ENCODE results near the gene MRGPRE. TPM values are rescaled to one million over a fixed set of nuclear protein-coding genes. Genes with fewer than 3 reads are reported as not detected.

MRGPRE gene
- total RNA-seq, 4 donors from 2014 or later = 0.50 TPM; not detected in 3

GRCh38 chr11:3177931-3178330 lies 54.3 kb downstream of the MRGPRE start:
- intact Hi-C loops (cut with DNase I) = no loop called here
- Histone ChIP-seq H3K4me1 (no peaks in the 10 kb centered on the region), H3K36me3 (no peaks in the 10 kb centered on the region), H3K27me3 (peaks cover 0 to 7% (median 0%) of the 10 kb centered on the region in 4 donors), H3K9me3 (peaks cover 0 to 9% (median 0%) of the 10 kb centered on the region in 3 donors), H3K27ac (no peak overlapping the region), H3K4me3 (no peak overlapping the region)
- TF ChIP-seq POLR2A (IDR thresholded peaks at IDR 0.05) = no peak
- no peak for TF ChIP-seq CTCF (IDR thresholded peaks at IDR 0.05)
- DNase-seq = no peak
- 60 to 82% methylated on average over 2 of the region's 2 CpGs for WGBS, 2 donors

Other genes starting within 250 kb of the MRGPRE start
- 100 to 1,000 TPM; 108 to 140 (median 121) TPM for gene NAP1L4, start 240.1 kb downstream of the MRGPRE start, total RNA-seq
- gene CARS1, start 175.0 kb downstream of the MRGPRE start, total RNA-seq = 10 to 100 TPM; 22.7 to 35.7 (median 28.4) TPM
- 10 to 100 TPM; 11.9 to 30.9 (median 17.9) TPM for gene OSBPL5, start 67.1 kb downstream of the MRGPRE start, total RNA-seq
- gene MRGPRG, start 13.6 kb downstream of the MRGPRE start, total RNA-seq = not detected
- gene ZNF195, start 146.7 kb upstream of the MRGPRE start, total RNA-seq = 10 to 100 TPM in 3 of 4 donors, 1 to 10 TPM in 1; 8.7 to 20.8 (median 16.8) TPM

All from esophagus squamous epithelium (tissue), 5 donors.